Immature natural killer cell (primary cell): Measurements from ENCODE around the gene MAP3K21. TPM values are rescaled to one million over a fixed set of nuclear protein-coding genes. Genes with fewer than 3 reads are reported as not detected.

Source experiments
- DNase-seq, 3 donors: peaks; one replicate each; pipeline ENCODE4 v3.0.0; 2022; ENCODE audit warnings: mixed read lengths in 1 of 3
- H3K27ac Mint-ChIP-seq, 6 donors: one replicate each; pipeline ENCODE4 v1.8.0; 2020; ENCODE audit warnings: mixed read lengths in 6 of 6, mild to moderate bottlenecking in 5 of 6, inconsistent platforms in 4 of 6, moderate library complexity in 3 of 6
- H3K27me3 Mint-ChIP-seq, 3 donors: one replicate each; pipeline ENCODE4 v1.8.0; 2020 to 2021; ENCODE audit warnings: low read depth in 3 of 3, mild to moderate bottlenecking in 3 of 3, mixed read lengths in 3 of 3, moderate library complexity in 3 of 3, inconsistent platforms in 1 of 3
- H3K36me3 Mint-ChIP-seq, 3 donors: one replicate each; pipeline ENCODE4 v1.8.0; 2020; ENCODE audit warnings: mixed read lengths in 3 of 3, inconsistent platforms in 2 of 3, mild to moderate bottlenecking in 2 of 3
- H3K4me1 Mint-ChIP-seq, 2 donors: one replicate each; pipeline ENCODE4 v1.8.0; 2020; ENCODE audit warnings: inconsistent platforms in 2 of 2, mild to moderate bottlenecking in 2 of 2, mixed read lengths in 2 of 2, moderate library complexity in 1 of 2
- H3K4me3 Mint-ChIP-seq, 5 donors: one replicate each; pipeline ENCODE4 v1.8.0; 2020; ENCODE audit warnings: mild to moderate bottlenecking in 5 of 5, mixed read lengths in 5 of 5, inconsistent platforms in 3 of 5, moderate library complexity in 3 of 5
- H3K9me3 Mint-ChIP-seq, 6 donors: one replicate each; pipeline ENCODE4 v1.8.0; 2020; ENCODE audit warnings: mild to moderate bottlenecking in 6 of 6, mixed read lengths in 6 of 6, inconsistent platforms in 4 of 6, moderate library complexity in 3 of 6
- polyA plus RNA-seq, 3 donors: library from polyadenylated mRNA; unstranded; fragments of 300-500 nt; fragmentation: Illumina TruSeq; gene quantifications; one replicate each; pipeline ENCODE4 v1.2.3, GENCODE V29; 2021

Gene MAP3K21
- polyA plus RNA-seq, 3 donors from 2014 or later, result 0.09 TPM; not detected in 2

- Mint-ChIP-seq H3K27ac (no peak overlapping the region), H3K36me3 (no peaks in the 10 kb centered on the region), H3K27me3 (peaks cover 0 to 3% (median 0%) of the 10 kb centered on the region in 3 donors), H3K4me1 (peaks cover 5 to 8% of the 10 kb centered on the region in 2 donors), H3K9me3 (no peaks in the 10 kb centered on the region), H3K4me3 (no peak overlapping the region)
- DNase-seq, result no peak
These were observed 27.2 kb upstream of the MAP3K21 start for GRCh38 chr1:233300326-233300725.

DNA sequence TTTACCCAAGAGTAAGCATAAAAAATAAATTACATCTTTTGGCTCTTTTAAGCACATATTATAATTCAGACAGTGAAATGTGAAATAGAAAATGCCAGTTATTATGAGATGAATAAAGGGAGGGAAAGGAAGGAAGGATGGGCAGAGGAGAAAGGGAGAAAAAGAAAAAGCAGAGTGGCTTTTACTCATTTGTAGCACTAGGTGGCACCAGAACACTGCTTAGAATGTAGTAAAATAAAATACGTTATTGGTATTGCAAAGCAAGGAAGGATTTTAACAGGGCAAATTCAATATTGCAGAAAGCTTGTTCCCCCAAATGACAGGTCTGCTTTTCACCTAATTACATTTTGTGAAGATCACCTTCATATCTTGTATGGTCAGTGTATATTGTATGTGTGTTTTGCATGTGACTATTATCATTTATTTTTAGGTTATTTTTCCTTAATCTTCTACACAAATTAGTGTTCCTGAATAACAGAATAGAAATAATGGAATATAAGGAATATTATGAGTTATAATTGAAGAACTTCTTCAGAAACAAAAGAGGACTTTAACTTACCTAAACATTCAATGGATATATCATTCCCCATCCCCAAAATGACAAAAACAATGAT, 22.9 kb upstream of the MAP3K21 start:
- H3K4me3 Mint-ChIP-seq, result no peak overlapping the region
- H3K27me3 Mint-ChIP-seq, result peaks cover 0 to 6% (median 1%) of the 10 kb centered on the region in 3 donors
- H3K4me1 Mint-ChIP-seq, result no peaks in the 10 kb centered on the region
- no peaks in the 10 kb centered on the region for H3K9me3 Mint-ChIP-seq
- no peak overlapping the region for H3K27ac Mint-ChIP-seq
- peak in 2 of 3 donors; percentile 2 to 24 for DNase-seq
- H3K36me3 Mint-ChIP-seq, result no peaks in the 10 kb centered on the region

- Mint-ChIP-seq H3K27ac (no peak overlapping the region), H3K36me3 (no peaks in the 10 kb centered on the region), H3K4me3 (no peak overlapping the region), H3K9me3 (no peaks in the 10 kb centered on the region), H3K27me3 (peaks cover 0 to 7% (median 6%) of the 10 kb centered on the region in 3 donors), H3K4me1 (no peaks in the 10 kb centered on the region)
- no peak for DNase-seq
These were observed 13.9 kb upstream of the MAP3K21 start for GRCh38 chr1:233313434-233314155.

- no peaks in the 10 kb centered on the region for H3K9me3 Mint-ChIP-seq
- no peak for DNase-seq
- H3K27ac Mint-ChIP-seq, result no peak overlapping the region
- peaks cover 3 to 7% (median 6%) of the 10 kb centered on the region in 3 donors for H3K27me3 Mint-ChIP-seq
- H3K36me3 Mint-ChIP-seq, result no peaks in the 10 kb centered on the region
- no peak overlapping the region for H3K4me3 Mint-ChIP-seq
- no peaks in the 10 kb centered on the region for H3K4me1 Mint-ChIP-seq
These were observed 11.7 kb upstream of the MAP3K21 start for GRCh38 chr1:233315718-233316301.

DNA sequence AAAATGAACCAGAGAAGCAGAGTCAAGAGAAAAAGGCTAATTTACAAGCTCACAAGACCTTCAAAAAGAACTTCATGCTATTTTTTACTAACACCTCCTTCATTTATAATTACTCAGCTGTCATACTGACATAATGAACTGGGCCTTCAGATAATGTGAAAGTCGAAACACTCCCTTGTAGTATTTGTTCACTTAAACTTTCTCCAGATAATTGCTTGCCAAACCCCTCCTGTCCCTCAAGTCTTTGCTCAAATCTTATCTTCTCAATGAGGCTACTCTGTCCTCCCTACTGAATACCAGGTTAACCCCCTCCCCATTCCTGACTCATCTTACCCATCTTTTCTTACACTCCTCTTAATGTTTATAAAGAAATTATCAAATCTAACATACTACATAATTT, 11.1 kb upstream of the MAP3K21 start:
- Mint-ChIP-seq H3K4me3 (no peak overlapping the region), H3K36me3 (no peaks in the 10 kb centered on the region), H3K27ac (no peak overlapping the region), H3K4me1 (no peaks in the 10 kb centered on the region), H3K9me3 (no peaks in the 10 kb centered on the region), H3K27me3 (peaks cover 3 to 7% (median 6%) of the 10 kb centered on the region in 3 donors)
- DNase-seq, result no peak

DNA sequence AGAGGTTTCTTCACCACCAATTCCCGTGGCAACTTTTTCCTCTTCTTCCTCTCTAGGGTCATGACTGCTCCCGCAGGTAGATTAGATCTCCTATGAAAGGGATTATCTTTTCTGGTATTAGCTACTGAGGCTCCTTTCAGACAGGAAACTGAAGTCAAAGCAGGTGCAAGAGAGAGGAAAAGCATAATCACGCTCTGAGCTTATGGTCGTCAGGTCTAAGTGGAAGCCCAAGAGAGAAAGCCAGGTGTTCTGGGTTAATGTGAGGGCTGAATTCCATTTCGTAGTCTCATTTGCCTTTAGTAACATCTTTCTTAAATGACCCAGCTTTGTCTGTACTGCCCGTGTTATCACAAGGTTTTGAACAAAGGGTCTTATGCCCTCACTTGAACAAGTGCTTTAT, 8.3 kb upstream of the MAP3K21 start:
- DNase-seq, result no peak
- H3K27me3 Mint-ChIP-seq, result peaks cover 2 to 7% (median 3%) of the 10 kb centered on the region in 3 donors
- H3K4me3 Mint-ChIP-seq, result no peak overlapping the region
- H3K9me3 Mint-ChIP-seq, result no peaks in the 10 kb centered on the region
- no peak overlapping the region for H3K27ac Mint-ChIP-seq
- no peaks in the 10 kb centered on the region for H3K4me1 Mint-ChIP-seq
- no peaks in the 10 kb centered on the region for H3K36me3 Mint-ChIP-seq

DNA sequence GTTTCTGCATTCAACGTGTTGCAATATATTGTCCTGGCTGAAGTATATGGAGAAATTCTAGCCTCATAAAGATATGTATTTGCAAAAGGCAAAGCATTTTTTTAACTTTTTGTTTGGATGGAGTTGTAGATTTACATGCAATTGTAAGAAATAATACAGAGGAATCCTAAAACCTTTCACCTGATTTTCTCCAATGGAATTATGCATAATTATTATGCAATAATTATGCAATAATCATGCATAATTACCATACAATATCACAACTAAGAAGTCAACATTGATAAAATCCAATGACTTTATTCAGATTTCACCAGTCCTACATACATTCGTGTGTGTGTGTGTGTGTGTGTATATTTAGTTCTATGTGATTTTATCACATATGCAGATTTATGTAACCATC, 7.5 kb upstream of the MAP3K21 start:
- Mint-ChIP-seq H3K36me3 (no peaks in the 10 kb centered on the region), H3K4me1 (no peaks in the 10 kb centered on the region), H3K27me3 (peaks cover 2 to 7% (median 3%) of the 10 kb centered on the region in 3 donors), H3K27ac (no peak overlapping the region), H3K4me3 (no peak overlapping the region), H3K9me3 (no peaks in the 10 kb centered on the region)
- no peak for DNase-seq

DNA sequence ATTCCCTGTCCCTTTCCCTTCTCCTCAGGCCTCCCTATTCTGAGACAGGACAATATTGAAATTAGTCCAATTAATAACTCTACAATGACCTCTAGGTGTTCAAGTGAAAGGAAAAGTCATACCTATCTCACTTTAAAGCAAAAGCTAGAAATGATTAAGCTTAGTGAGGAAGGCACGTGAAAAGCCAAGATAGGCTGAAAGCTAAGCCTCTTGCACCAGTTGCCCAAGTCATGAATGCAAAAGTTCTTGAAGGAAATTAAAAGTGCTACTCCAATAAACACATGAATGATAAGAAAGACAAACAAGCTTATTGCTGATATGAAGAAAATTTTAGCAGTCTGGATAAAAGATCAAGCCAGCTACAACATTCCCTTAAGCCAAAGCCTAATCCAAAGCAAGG, 3.8 kb upstream of the MAP3K21 start:
- H3K27ac Mint-ChIP-seq, result no peak overlapping the region
- no peak for DNase-seq
- no peaks in the 10 kb centered on the region for H3K36me3 Mint-ChIP-seq
- H3K9me3 Mint-ChIP-seq, result no peaks in the 10 kb centered on the region
- H3K4me3 Mint-ChIP-seq, result no peak overlapping the region
- H3K27me3 Mint-ChIP-seq, result peaks cover 4 to 7% (median 5%) of the 10 kb centered on the region in 3 donors
- H3K4me1 Mint-ChIP-seq, result peaks cover 1 to 6% of the 10 kb centered on the region in 2 donors

- H3K4me1 Mint-ChIP-seq, result peaks cover 12 to 16% of the 10 kb centered on the region in 2 donors
- DNase-seq, result no peak
- H3K27me3 Mint-ChIP-seq, result peaks cover 3 to 7% (median 4%) of the 10 kb centered on the region in 3 donors
- no peak overlapping the region for H3K27ac Mint-ChIP-seq
- no peaks in the 10 kb centered on the region for H3K9me3 Mint-ChIP-seq
- H3K4me3 Mint-ChIP-seq, result peak overlapping the region in 4 of 5 donors; percentile 75 to 90 (median 84)
- no peaks in the 10 kb centered on the region for H3K36me3 Mint-ChIP-seq
These were observed 1.2 kb upstream of the MAP3K21 start for GRCh38 chr1:233326319-233326718.

- H3K27ac Mint-ChIP-seq, result peak overlapping the region in 3 of 6 donors; percentile 18 to 65 (median 18)
- H3K4me3 Mint-ChIP-seq, result peak overlapping the region; percentile 75 to 90 (median 85)
- H3K4me1 Mint-ChIP-seq, result peaks cover 12 to 16% of the 10 kb centered on the region in 2 donors
- H3K9me3 Mint-ChIP-seq, result no peaks in the 10 kb centered on the region
- peak; percentile 40 to 44 (median 41) for DNase-seq
- H3K36me3 Mint-ChIP-seq, result no peaks in the 10 kb centered on the region
- peaks cover 3 to 7% (median 4%) of the 10 kb centered on the region in 3 donors for H3K27me3 Mint-ChIP-seq
These were observed 493 bp upstream of the MAP3K21 start for GRCh38 chr1:233326811-233327650.

- peaks cover 12 to 16% of the 10 kb centered on the region in 2 donors for H3K4me1 Mint-ChIP-seq
- H3K27me3 Mint-ChIP-seq, result peaks cover 5 to 9% (median 7%) of the 10 kb centered on the region in 3 donors
- no peaks in the 10 kb centered on the region for H3K9me3 Mint-ChIP-seq
- H3K36me3 Mint-ChIP-seq, result no peaks in the 10 kb centered on the region
- H3K4me3 Mint-ChIP-seq, result peak overlapping the region; percentile 65 to 84 (median 74)
- no peak overlapping the region for H3K27ac Mint-ChIP-seq
- DNase-seq, result peak in 2 of 3 donors; percentile 9 to 11
These were observed 808 bp downstream of the MAP3K21 start for GRCh38 chr1:233328142-233328921.

- Mint-ChIP-seq H3K27ac (no peak overlapping the region), H3K9me3 (no peaks in the 10 kb centered on the region), H3K36me3 (no peaks in the 10 kb centered on the region), H3K4me3 (no peak overlapping the region), H3K4me1 (peaks cover 12 to 13% of the 10 kb centered on the region in 2 donors), H3K27me3 (peaks cover 2 to 15% (median 6%) of the 10 kb centered on the region in 3 donors)
- DNase-seq, result no peak
These were observed 4.4 kb downstream of the MAP3K21 start for GRCh38 chr1:233331676-233332519.
